Left renal pelvis (tissue), 4 donors: ENCODE results near the gene CSNK1G2. TPM values are rescaled to one million over a fixed set of nuclear protein-coding genes. Genes with fewer than 3 reads are reported as not detected.
"Not testable (repeated sequence)": the region's sequence is repeated elsewhere in the genome, so short reads cannot be mapped to it uniquely, and the experiment has no call there.

ENCODE experiments used
- DNase-seq, 4 donors: peaks; one replicate each; pipeline ENCODE4 v3.0.0-alpha.2; 2013; ENCODE audit warnings: low read depth in 4 of 4, low spot score in 3 of 4
- polyA plus RNA-seq, 4 donors: library from polyadenylated mRNA; unstranded; fragments of 120-200 nt; gene quantifications; one replicate each; pipeline ENCODE4 v1.2.1, GENCODE V29; 2013; ENCODE audit not compliant: insufficient read length in 4 of 4

CSNK1G2 gene
- polyA plus RNA-seq, 4 donors = 44.1 to 68.8 (median 56.2) TPM

GRCh38 chr19:1986357-1987162 lies 45.6 kb downstream of the CSNK1G2 start:
- DNase-seq = no peak

DNA sequence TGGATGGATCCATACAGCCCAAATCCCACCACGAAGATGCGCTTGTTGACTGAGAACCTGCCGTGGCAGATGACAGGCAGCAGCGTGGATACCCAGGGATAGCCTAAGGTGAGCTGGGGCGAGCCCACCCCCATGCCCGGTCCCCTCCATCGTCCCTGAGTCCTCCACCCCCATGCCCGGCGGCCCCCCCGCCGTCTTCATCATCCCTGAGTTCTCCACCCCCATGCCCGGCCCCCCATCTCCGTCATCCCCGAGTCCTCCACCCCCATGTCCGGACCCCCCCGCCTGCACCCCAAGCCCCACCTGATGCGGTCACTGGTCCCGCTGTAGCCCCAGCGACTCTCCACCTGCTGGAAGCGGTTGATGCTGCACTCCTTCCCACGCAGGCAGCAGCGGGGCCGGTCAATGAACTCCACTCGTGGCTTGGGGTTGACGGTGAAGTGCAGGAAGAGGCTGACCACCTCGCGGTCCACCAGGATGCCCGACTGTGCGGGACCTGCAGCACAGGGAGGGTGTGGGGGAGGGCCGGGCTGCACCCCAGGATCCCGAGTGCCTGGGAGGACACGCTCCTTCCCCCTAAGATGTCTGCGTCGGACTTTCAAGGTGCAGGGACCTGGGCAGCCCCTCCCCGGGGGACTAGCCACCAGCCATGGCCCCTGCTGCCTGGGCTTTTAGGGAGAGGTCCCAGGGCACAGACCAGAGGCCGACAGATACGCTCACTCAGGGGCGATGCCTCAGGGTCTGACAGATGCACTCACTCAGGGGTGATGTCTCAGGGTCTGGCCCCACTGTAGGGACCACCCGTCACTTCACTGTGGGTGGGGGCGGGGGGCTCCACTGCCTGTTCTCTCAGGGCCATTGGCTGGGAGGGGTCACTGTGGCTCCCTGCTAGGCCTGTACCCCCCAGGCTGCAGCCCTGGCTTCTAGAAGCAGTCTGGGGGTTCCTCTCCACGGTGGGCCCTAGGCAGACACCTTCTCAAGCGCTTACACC lies 46.5 kb downstream of the CSNK1G2 start:
- no peak for DNase-seq

DNA sequence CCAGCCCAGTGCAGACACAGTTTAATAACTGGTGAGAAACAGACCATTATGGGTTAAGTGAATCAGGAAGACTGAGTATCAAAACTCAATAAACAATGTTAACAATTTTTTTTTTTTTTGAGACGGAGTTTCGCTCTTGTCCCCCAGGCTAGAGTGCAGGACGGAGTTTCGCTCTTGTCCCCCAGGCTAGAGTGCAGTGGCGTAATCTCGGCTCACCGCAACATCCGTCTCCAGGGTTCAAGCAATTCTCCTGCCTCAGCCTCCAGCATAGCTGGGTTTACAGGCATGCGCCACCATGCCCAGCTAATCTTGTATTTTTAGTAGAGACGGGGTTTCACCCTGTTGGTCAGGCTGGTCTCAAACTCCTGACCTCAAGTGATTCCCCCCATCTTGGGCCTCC lies 47.5 kb downstream of the CSNK1G2 start:
- not testable (repeated sequence) for DNase-seq

DNA sequence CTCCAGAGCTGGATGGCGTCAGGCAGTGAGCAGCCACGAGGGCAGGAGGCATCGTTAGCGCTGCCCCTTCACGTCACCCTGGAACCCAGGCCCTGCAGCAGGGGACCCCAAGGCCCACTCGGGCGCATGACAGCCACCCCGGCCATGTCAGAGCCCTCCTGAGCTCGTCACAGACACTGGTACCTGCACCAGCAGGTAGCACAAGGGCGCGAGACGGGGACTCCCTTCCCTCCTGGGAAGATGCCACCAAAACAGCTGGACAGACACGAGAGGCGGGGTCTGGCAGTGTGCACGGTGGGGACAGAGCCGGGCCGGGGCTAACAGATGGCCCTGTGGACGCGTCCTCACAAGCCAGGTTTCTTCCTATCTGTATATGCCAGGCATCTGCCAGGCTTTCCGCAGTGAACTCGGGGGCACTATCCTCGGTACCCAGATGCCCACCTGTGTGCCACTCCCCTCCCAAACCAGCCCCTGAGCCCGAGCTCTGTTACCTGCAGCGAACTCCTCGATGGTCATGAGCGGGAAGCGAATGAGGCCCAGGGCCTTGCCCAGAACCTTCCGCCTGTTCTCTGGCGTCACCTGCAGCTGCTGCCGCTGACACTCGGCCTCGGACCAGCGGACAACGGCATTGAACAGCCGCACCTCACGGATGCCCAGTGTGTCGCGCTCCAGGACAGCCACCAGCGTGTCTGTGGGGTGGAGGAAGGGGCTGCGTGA lies 48.7 kb downstream of the CSNK1G2 start:
- DNase-seq = no peak

- DNase-seq = no peak
Measured at GRCh38 chr19:1990230-1991017, 49.5 kb downstream of the CSNK1G2 start.

GRCh38 chr19:1991018-1991913 lies 50.3 kb downstream of the CSNK1G2 start:
- DNase-seq = no peak

- no peak for DNase-seq
Measured at GRCh38 chr19:1992759-1993260, 51.8 kb downstream of the CSNK1G2 start.

- DNase-seq = no peak
Measured at GRCh38 chr19:1997353-1998233, 56.6 kb downstream of the CSNK1G2 start.

- DNase-seq = no peak
Measured at GRCh38 chr19:1998712-1999708, 58.0 kb downstream of the CSNK1G2 start.

GRCh38 chr19:1999856-2000515 lies 59.0 kb downstream of the CSNK1G2 start:
- DNase-seq = no peak

GRCh38 chr19:2003874-2004273 lies 62.9 kb downstream of the CSNK1G2 start:
- no peak for DNase-seq

GRCh38 chr19:2010135-2010668 lies 69.2 kb downstream of the CSNK1G2 start:
- DNase-seq = no peak

DNA sequence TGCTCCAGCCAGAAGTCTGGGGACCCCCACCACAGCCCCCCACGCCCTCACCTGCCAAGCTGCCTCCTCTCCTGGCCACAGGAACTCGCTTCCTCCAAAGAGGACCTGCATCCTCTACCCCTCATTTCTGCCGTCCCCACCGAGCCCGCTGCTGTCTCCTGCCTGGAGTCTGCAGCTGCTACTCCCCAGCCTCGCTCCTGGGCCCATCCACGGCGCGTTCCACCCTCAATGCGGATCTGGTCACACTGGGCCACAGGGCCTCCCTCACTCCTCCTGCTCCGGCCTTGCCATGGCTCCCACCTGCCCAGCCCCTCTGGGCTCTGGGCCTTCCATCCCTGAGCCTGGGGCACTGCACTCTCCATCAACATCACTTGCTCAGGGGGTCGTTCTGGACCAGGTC lies 70.2 kb downstream of the CSNK1G2 start:
- DNase-seq = no peak

DNA sequence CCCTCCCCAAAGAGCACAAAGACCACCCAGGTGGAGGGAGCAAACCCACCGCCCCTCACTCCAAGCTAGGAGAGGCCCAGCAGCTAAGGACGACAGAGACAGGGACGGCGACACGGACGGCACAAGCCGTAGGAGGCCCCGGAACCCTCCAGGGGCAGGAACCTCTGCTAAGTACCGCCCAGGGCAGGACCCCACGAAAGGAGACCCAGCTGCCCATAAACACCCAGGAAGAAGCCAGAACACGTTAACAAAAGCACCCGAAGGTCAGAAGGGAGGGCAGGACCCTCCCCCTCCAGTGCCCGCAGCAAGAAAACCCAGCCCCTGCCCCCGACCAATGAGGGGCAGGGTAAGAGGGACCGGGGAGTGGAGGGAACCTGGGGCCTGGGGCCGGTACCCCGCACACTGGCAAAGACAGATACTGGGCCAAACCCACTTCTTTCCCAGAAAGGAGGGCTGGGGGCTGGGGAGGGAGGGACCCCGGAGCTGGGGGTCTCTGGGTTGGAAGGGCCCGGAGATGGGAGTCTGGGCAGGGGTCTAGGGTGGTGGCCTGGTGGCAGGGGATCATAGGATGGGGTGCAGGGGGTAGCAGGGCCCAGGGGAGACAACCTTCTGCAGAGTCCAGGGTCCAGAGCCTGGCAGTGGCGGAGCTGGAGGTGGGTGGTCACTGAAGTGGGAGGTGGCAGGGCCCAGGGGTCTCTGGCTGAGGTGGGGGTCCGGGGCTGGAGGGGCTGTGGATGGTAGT lies 72.1 kb downstream of the CSNK1G2 start:
- DNase-seq = no peak

DNA sequence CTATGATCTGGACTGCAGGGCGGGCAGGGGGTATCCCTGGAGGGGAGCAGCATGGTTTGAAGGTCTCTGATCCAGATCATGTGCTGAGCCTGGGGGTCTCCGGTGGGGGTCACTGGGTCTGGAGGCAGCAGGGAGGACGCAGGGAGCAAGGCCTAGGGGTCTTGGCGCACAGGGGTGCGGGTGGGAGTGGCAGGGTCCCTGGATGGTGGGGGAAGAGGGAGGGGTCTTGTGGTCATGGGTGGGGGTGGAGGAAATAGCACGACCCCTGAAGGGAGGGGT lies 72.7 kb downstream of the CSNK1G2 start:
- DNase-seq = no peak
